GM19328 (cell line): ENCODE results near the gene POU2F1.

Experiments
- ATAC-seq: cut with Tn5 transposase; IDR thresholded peaks from one replicate; pipeline ENCODE4 v1.9.1; 2021; ENCODE audit warnings: mild to moderate bottlenecking, moderate library complexity; ENCODE audit not compliant: unreplicated experiment

Gene POU2F1

DNA sequence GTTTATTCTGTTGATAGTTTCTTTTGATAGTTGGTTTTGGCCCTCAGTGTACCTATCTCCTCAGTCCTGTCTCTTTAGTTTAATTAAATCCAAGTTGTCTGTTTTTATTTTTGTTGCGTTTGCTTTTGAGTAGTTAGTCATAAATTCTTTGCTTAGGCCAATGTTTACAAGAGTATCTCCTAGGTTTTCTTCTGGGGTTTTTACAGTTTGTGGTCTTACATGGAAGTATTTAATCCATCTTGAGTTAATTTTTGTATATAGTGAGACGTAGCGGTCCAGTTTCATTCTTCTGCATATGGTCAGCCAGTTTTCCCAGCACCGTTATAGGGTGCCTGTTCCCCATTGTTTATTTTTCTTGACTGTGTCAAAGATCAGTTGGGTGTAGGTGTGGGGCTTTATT is 139.4 kb downstream of the POU2F1 start:
- no peak for ATAC-seq

DNA sequence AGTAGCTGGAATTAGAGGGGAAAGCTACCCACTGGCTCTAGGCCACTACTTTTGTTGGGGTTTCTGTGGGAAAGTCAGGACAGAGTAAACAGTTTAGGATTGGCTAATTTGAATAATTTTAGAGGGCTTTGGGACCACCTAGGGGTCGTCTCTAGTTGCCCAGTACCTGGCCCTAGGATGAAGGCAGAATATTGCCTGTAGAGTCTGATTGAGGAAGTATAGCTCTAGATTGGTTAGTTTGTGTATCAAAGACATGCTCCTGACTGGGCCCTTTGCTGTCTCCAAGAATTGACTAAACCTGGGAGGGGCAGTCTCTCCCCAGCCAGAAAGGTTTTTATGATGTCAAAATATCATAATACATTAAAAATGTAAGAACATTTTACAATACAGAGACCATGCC is 142.0 kb downstream of the POU2F1 start:
- no peak for ATAC-seq

DNA sequence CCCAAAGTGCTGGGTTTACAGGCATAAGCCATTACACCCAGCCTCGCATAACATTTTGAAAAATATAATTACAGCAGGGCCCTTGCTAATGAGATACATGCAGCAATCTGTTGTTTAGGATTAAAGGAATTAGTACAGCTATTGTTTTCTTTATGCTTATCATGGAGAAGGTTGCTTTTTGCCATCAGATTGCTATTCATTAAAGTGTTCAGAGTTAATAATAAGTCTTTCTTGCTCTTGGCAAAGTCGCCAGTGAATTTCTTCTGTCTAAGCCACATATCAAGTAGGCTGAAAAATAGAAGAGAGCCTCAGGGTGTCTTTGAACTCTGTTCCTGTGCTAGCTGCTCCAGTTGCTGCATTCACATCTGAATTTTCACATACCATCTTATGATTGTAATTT is 144.1 kb downstream of the POU2F1 start:
- no peak for ATAC-seq

DNA sequence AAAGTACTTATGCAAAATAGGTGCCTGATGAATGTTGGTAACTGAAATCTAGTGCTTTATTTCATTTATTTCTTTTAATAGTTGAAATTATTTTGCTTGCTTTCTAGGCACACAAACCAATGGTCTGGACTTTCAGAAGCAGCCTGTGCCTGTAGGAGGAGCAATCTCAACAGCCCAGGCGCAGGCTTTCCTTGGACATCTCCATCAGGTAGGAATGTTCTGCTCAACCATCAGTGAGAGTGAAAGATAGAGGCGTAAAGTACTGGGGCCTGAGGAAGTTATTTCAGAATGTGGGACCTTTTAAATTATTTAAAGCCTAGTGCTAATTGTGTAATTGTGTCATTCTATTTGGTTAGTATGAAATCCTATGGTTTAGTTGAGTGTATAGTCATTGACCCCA is 144.7 kb downstream of the POU2F1 start:
- no peak for ATAC-seq

DNA sequence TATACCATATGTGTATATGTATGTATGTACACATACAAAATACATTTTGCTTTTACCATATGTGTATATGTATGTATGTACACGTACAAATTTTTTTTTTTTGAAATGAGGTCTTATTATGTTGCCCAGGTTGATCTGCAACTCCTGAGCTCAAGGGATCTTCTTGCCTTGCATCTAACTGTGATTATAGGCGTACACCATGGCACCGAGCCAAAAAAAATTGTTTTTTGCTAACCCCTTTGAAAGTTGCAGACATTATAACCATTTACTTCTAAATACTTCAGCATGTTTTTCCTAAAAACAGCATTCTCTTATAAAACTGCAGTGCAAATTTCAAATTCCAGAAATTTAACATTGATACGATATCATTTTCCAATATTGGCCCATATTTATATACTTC is 147.0 kb downstream of the POU2F1 start:
- no peak for ATAC-seq

DNA sequence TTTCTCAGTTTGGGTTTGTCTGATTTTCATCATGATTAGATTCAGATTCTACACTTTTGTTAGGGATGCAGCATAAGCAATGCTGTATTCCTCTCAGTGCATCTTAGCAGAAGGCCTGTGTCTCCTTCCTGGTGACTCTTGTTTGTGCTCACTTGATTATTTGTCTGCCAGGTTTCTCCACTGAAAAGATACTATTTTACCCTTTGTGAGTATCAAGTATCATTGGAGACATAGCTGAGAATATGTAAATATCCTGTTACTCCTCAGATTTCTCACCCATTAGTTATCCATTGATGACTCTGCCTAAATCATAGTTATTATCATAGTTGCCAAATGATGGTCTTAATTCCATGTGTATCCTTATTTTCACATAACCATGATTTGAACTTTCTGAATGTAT is 148.5 kb downstream of the POU2F1 start:
- no peak for ATAC-seq

DNA sequence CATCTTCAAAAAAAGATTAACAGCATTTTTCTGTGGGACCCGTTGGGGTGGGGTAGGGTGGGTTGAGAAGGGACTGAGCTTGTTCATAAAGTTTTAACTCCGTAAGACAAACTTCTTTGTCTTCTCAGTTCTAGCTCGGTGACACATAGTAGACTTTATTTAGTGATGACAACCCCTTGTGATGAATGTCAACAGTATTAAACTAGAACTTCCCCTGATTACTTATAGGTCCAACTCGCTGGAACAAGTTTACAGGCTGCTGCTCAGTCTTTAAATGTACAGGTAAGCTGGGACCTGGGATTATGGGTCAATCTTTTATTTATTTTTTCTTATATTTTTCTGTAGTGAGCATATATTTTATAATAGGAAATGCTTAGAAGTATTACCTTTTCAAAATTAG is 149.2 kb downstream of the POU2F1 start:
- ATAC-seq = no peak

DNA sequence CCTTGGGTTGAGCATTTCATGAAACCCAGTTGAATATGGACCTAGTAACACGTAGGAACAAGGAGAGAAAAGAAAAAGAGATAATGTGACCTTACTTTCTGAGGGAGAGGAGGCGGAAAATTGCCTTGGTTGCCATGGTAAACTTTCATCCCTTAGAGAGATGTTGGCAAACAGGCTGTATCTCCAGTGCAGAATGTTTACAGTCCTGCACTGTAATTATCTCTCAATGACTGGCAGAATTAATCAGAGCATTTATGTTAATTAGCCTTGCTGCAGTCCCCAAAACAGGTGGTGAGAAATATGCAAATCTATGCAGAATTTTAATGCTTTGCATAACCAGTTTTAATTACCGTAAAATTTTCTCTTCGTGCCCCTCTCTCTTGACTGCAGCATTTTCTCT is 150.3 kb downstream of the POU2F1 start:
- no peak for ATAC-seq

DNA sequence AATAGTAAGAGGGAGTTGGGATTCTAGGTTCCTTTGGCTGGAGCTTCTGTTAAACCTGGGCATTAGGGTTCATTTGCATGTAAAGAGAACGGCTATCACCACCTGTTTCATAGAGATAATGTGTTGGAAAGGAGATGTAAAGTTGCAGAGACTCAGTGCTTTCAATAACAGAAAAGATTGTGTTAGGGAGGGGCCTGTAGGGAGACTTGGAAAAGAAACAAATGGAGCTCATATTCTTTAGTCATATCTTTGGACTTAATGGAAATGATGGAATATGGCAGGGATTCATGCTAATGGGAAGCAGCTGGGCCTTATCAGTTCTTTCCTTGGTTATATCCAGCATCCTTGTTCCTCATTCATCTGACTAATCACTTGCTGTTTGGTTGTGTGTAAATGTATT is 152.7 kb downstream of the POU2F1 start:
- no peak for ATAC-seq

DNA sequence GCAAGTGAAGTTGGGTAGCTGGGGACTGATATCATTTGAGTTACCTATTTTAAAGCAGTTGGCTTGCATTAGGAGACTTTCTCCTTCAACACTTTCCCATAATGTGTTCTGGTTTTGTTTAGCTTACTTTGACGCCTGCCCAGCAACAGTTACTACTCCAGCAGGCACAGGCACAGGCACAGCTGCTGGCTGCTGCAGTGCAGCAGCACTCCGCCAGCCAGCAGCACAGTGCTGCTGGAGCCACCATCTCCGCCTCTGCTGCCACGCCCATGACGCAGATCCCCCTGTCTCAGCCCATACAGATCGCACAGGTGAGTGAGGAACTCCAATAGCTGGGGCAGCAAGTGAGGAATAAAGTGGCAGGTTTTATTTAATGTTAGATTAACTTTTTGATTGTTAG is 153.3 kb downstream of the POU2F1 start:
- no peak for ATAC-seq

DNA sequence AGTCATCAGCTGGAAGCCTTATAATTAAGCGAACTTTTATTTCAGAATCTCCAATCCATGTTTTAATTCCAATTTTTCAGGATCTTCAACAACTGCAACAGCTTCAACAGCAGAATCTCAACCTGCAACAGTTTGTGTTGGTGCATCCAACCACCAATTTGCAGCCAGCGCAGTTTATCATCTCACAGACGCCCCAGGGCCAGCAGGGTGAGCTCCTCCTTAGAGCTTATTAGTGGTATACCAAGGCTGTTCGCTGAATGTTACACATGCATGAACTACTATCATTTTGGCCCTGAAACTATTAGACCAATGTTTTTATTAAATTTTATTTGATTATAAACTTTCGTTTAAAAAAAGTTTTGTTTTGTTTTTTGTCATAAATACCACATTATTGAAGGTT is 155.3 kb downstream of the POU2F1 start:
- no peak for ATAC-seq

DNA sequence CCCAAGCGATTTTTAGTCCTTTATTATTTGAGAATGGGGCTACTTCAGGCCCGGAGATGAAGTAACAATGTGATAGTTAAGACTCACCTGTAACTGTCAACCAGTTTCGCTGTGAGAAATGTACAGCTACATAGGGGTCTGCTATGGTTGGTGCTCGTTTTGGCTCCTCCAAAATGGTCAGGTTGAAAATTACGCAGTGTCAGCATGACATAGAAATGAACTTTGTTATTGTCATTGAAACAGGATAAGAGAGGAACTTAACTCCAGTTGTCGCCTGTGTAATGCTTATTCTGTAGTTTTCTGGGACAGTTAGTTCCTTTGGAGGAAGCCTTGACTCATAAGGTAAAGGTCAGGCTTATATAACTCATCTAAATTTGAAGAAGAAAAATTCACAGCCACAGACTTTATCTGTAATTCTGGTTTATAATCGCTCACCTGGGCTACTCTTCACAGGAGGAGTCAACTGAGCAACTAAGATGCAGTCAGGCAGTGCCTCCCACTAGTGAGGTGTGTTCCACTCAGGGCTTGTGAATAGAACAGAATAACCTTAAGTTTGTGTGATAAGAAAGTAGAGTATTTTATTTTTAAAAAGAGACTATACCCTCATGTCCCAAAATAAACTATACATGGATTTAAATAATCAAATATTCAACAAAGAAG is 166.7 kb downstream of the POU2F1 start:
- ATAC-seq = no peak

DNA sequence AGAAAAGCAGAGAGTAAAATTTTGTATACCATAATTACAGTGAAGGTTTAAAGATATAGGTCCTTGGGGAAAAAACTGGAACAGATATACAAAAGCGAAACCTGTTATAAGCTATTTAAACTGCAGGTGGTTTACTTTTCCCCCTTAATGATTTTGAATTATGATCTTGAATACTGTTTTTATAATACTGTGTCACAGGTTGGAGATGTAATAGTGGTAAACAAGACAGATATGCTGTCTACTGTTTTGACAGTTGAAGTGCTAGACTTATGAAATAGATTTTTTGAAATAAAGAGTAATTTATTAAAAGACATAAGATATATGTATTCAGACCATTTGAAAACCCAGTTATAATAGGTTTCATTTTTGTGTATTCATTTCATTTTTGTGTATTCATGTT is 168.3 kb downstream of the POU2F1 start:
- ATAC-seq = no peak

DNA sequence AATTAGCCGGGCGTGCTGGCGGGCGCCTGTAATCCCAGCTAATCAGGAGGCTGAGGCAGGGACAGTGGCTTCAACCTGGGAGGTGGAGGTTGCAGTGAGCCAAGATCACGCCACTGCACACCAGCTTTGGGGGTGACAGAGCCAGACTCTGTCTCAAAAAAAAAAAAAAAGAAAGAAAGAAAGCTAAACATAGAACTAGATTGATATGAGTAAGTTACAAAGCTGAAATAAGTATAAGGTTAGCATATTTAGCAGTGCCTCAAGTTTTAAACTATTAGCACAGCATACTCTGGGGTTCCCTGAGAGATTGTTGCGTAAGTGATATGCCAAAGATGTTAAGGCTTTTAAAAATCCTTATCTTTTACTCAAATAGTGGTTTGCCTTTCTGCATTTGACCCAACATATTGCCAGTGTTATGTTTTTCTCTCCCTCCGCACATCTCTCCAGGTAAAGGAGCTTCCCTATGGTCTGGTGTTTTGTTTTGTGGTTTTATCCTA is 171.6 kb downstream of the POU2F1 start:
- no peak for ATAC-seq

DNA sequence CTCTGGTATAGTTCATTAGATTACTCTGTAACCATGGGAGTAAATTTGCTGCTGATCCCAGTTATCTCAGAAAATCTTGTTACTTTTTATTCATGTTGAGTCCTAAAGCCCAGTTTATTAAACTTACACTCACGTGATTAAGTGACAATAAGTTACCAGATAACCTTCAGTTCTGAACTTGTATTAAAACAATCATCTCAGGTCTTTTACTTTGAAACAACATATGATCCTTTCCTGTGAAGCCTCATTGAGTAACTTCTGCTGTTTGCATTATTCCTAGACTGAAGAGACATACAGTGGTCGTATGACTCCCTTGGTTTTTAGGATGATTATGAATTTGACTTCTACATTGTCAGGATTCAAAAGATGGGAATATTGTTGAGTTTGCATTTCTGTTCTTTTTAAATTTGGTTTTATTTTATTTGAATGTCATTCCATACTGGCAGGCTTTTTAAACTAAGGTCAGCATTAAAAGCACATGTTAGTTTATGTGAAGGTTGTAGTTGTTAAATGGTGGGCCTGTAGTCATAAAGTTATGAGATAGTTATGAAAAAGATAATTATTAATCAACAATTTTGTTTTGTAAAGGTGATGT is 179.8 kb downstream of the POU2F1 start:
- no peak for ATAC-seq

DNA sequence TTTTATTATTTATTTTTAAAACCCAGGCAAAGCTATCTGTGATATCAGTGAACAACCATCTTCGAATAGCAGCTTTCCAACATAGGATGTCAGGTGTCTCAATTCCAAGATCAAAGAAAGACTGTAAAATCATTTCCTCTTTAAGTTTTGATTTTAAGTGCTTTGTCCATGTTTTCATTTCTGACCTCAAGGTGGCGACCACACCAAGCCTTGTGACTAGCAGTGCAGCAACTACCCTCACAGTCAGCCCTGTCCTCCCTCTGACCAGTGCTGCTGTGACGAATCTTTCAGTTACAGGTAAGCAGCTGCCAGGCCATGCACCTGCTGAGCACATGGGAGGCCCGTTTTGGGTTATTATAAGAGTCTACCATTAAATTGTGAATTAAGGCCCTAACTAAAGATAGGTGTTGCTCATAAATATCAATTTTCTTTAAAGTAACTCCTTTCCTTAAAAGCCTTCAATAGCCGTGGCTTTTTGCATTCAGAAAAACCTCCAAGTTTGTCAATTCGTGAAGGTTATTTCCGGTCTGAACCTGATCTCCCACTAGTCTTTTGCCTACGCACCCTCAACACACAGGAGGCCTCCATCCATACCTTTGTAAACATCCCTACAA is 180.7 kb downstream of the POU2F1 start:
- ATAC-seq = peak; percentile 57

DNA sequence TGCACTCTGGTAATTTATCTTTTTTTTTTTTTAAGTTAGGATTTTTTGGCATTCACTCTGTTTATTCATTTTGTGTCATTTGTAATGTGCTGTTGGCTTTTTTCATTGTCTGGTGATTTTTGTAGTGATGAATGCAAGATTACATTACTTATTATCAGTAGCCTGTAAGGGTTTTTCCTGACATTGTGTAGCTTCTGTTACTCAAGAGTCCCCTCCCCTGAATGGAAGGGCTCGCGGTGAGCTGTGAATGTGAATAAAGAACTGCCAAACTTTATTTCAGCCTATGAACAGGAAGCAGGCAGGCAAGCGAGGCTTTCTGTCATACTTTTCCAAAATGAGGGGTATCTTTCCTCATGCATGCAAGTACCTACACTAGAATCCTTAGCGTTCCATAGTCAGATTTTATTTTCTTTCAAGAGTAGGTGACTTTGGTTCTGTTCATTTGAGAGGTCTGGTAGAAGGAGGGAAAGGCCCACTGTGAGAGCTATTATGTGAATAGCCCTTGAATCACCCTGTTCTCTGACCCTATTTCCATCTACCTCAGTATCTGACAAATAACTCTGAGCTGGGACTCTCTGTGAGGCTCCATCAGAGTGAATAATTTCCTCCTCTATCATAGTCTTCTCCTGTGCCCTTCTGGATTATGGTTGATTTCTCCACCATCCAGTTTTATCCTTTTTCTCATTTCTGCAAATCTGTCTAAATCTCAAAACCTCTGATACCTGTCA is 183.6 kb downstream of the POU2F1 start:
- no peak for ATAC-seq

DNA sequence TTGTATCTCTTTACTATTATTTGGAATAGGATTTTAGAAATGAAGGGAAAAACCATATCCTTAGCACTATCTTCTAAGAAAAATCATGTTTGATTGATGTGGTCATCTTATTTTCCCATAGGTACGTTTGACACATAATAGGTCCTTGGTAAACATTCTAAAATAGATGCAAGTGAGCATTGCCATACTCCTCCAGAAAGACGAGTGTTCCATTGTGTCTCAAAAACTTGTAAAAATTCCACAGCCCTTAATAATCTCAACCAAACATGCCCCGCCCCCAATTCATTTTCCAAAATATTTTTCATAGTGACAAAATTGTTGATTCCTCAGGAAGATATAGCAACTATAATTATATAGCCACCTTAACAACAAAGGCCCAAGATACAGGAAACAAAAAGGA is 184.2 kb downstream of the POU2F1 start:
- ATAC-seq = no peak

DNA sequence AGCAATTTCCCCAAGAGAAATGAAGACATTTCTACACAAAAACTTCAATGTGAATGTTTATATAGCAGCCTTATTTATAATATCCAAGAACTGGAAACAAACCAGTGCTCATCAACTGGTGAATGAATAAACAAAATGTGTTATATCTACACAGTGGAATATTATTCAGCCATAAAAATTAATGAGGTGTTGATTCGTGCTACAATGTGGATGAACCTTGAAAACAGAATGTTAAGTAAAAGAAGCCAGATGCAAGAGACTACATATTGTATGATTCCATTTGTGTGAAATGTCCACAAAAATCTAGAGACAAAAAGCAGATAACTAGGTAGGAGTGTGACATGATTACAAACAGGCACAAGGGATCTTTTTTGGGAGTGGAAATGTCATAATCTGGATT is 187.7 kb downstream of the POU2F1 start:
- no peak for ATAC-seq

DNA sequence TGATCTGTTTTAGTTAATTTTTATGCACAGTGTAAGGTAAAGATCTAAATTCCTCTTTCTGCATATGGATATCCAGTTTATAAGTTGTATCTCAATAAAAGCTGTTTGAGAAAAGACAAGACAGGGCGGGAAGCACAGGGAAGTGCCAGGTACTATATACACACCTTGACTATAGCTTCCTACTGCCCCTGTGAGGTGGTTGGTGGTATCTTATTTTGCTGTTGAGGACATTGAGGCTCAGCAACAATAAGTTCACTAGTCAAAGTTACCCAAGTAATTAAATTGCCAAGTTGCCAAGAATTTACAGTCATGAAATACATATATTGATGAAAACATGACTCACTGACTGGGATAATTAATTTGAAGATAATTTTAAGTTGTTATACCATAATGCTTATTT is 188.5 kb downstream of the POU2F1 start:
- no peak for ATAC-seq

DNA sequence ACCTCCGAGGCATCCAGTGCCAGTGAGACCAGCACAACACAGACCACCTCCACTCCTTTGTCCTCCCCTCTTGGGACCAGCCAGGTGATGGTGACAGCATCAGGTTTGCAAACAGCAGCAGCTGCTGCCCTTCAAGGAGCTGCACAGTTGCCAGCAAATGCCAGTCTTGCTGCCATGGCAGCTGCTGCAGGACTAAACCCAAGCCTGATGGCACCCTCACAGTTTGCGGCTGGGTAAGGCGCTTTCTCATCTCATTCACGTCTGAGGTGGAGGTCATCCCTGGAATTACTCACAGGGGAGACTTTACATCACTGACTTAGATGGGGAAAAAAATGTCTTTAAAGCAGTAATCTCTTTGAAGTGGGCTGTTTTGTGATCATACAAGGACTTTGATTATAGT is 191.4 kb downstream of the POU2F1 start:
- no peak for ATAC-seq

DNA sequence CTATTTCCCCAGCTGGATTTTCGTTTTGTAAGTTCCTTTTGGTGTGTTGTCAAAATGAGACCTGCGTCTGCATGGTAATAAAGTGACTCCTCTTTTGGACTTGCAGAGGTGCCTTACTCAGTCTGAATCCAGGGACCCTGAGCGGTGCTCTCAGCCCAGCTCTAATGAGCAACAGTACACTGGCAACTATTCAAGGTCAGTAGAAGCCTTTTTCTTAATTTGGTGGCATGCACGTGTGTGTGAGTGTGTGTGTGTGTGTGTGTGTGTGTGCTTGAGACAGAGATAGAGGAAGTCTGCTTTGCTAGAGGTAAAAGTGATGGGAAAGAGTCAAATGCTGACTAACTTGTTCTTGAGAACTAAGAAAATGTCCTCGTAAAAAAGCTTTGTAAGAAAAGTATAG is 192.2 kb downstream of the POU2F1 start:
- ATAC-seq = no peak
